Measurements from ENCODE around the gene LPP. TPM values are rescaled to one million over a fixed set of nuclear protein-coding genes. Genes with fewer than 3 reads are reported as not detected.

The LPP gene
- total and polyA plus RNA-seq, 9 donors = 15.9 to 280 (median 134) TPM

- Histone ChIP-seq H3K9me3 (no peaks in the 10 kb centered on the region), H3K4me1 (ENCODE audit: insufficient read depth) (no peaks in the 10 kb centered on the region), H3K27me3 (no peaks in the 10 kb centered on the region), H3K4me3 (no peak overlapping the region), H3K36me3 (no peaks in the 10 kb centered on the region), H3K27ac (no peak overlapping the region)
- TF ChIP-seq POLR2A (IDR thresholded peaks at IDR 0.05) = no peak
- no peak for TF ChIP-seq EP300 (IDR thresholded peaks at IDR 0.05)
- TF ChIP-seq, protein P1, sequence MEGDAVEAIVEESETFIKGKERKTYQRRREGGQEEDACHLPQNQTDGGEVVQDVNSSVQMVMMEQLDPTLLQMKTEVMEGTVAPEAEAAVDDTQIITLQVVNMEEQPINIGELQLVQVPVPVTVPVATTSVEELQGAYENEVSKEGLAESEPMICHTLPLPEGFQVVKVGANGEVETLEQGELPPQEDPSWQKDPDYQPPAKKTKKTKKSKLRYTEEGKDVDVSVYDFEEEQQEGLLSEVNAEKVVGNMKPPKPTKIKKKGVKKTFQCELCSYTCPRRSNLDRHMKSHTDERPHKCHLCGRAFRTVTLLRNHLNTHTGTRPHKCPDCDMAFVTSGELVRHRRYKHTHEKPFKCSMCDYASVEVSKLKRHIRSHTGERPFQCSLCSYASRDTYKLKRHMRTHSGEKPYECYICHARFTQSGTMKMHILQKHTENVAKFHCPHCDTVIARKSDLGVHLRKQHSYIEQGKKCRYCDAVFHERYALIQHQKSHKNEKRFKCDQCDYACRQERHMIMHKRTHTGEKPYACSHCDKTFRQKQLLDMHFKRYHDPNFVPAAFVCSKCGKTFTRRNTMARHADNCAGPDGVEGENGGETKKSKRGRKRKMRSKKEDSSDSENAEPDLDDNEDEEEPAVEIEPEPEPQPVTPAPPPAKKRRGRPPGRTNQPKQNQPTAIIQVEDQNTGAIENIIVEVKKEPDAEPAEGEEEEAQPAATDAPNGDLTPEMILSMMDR (IDR thresholded peaks at IDR 0.05) = no peak
- no peak for DNase-seq
- intact Hi-C loops (cut with DNase I) = no loop called here
- 88 to 95% (median 92%) methylated on average over 2 of the region's 2 CpGs for WGBS, 3 donors
Observed at GRCh38 chr3:188890572-188891270, 736.8 kb downstream of the LPP start.

DNA sequence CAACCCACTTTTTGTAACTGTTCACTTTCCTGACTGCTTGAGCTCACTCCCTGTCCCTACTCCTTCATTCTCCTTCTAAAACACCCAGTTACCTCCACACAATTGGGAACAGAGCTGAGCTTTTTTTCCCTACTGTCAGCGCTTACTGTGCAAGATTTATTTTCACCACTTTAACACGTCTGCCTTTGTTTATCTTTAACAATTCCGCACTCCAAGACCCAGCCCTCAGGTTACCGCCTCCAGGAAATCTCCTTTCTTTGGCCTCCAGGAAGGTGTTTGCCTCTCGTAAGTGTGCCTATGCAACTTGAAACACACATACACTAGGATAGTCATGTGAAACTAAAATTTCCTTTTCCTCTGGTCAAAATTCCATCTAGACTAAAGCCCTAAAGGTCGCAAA lies 745.9 kb downstream of the LPP start:
- H3K27me3 ChIP-seq = no peaks in the 10 kb centered on the region
- TF ChIP-seq POLR2A (IDR thresholded peaks at IDR 0.05) (no peak), EP300 (IDR thresholded peaks at IDR 0.05) (no peak)
- TF ChIP-seq, protein P1 (IDR thresholded peaks at IDR 0.05) = no peak
- WGBS, 3 donors = 77 to 83% (median 81%) methylated on average over 6 of the region's 6 CpGs
- no peaks in the 10 kb centered on the region for H3K9me3 ChIP-seq
- intact Hi-C loops (cut with DNase I) = no loop called here
- peaks cover 2% of the 10 kb centered on the region for H3K4me1 ChIP-seq (ENCODE audit: insufficient read depth)
- DNase-seq = no peak
- H3K27ac ChIP-seq = no peak overlapping the region
- no peaks in the 10 kb centered on the region for H3K36me3 ChIP-seq
- H3K4me3 ChIP-seq = no peak overlapping the region

DNA sequence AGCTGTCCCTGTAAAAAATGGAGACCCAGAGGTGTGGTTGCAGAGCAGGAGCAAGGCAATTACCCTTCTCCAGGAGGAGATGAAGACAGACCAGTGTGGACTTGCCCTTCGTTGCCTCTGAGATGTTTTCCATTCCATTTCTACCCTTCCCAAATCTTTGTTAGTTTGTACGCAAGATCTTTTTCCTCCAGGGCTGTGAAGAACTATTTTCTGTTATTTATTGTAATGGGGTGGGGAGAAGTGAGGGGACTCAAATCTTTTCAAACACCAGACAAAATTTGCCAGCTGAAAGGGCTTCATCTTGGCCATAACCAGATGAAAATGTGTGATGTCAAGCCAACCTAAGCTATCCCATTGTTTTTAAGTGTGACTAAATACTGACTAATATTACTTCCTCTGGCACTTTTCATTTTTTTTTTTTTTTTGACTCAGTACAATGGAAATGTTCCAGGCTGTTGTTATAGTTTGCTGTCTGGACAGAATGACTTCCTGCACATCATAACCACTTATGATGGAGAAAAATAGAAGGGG lies 746.5 kb downstream of the LPP start:
- H3K36me3 ChIP-seq = no peaks in the 10 kb centered on the region
- H3K9me3 ChIP-seq = no peaks in the 10 kb centered on the region
- WGBS, 3 donors = 47 to 58% (median 56%) methylated on average over 2 of the region's 2 CpGs
- no peak overlapping the region for H3K4me3 ChIP-seq
- peaks cover 2% of the 10 kb centered on the region for H3K4me1 ChIP-seq (ENCODE audit: insufficient read depth)
- TF ChIP-seq, protein P1 (IDR thresholded peaks at IDR 0.05) = no peak
- no peak for TF ChIP-seq POLR2A (IDR thresholded peaks at IDR 0.05)
- TF ChIP-seq EP300 (IDR thresholded peaks at IDR 0.05) = no peak
- H3K27ac ChIP-seq = no peak overlapping the region
- intact Hi-C loops (cut with DNase I) = no loop called here
- DNase-seq = no peak
- H3K27me3 ChIP-seq = no peaks in the 10 kb centered on the region

GRCh38 chr3:188901126-188901525 lies 747.2 kb downstream of the LPP start:
- TF ChIP-seq EP300 (IDR thresholded peaks at IDR 0.05) (no peak), POLR2A (IDR thresholded peaks at IDR 0.05) (no peak)
- TF ChIP-seq, protein P1 (IDR thresholded peaks at IDR 0.05) = no peak
- 42% methylated on average over 6 of the region's 6 CpGs for WGBS, 3 donors
- intact Hi-C loops (cut with DNase I) = no loop called here
- Histone ChIP-seq H3K27me3 (no peaks in the 10 kb centered on the region), H3K27ac (no peak overlapping the region), H3K4me1 (ENCODE audit: insufficient read depth) (peaks cover 2% of the 10 kb centered on the region), H3K36me3 (no peaks in the 10 kb centered on the region), H3K9me3 (no peaks in the 10 kb centered on the region), H3K4me3 (no peak overlapping the region)
- DNase-seq = no peak

Measured in ovary (tissue), 9 donors.